ENCODE data around the gene SERBP1.
"Not testable (repeated sequence)": the region's sequence is repeated elsewhere in the genome, so short reads cannot be mapped to it uniquely, and the experiment has no call there.

Gene SERBP1

GRCh38 chr1:67404212-67404620 is 26.0 kb downstream of the SERBP1 start:
- no peak for DNase-seq

GRCh38 chr1:67401443-67401842 is 28.8 kb downstream of the SERBP1 start:
- DNase-seq = no peak

- DNase-seq = not testable (repeated sequence)
Measured at GRCh38 chr1:67400029-67400786, 30.0 kb downstream of the SERBP1 start.

GRCh38 chr1:67399199-67399993 is 30.8 kb downstream of the SERBP1 start:
- DNase-seq = no peak

- no peak for DNase-seq
Measured at GRCh38 chr1:67394548-67394947, 35.7 kb downstream of the SERBP1 start.

GRCh38 chr1:67393737-67394136 is 36.5 kb downstream of the SERBP1 start:
- no peak for DNase-seq

GRCh38 chr1:67393240-67393639 is 37.0 kb downstream of the SERBP1 start:
- DNase-seq = no peak

- DNase-seq = no peak
Measured at GRCh38 chr1:67390041-67390887, 39.9 kb downstream of the SERBP1 start.

- no peak for DNase-seq
Measured at GRCh38 chr1:67383999-67384638, 46.1 kb downstream of the SERBP1 start.

- peak; percentile 78 for DNase-seq
Measured at GRCh38 chr1:67382292-67382691, 47.9 kb downstream of the SERBP1 start.

- DNase-seq = no peak
Measured at GRCh38 chr1:67381154-67381553, 49.0 kb downstream of the SERBP1 start.

- DNase-seq = no peak
Measured at GRCh38 chr1:67377253-67377652, 52.9 kb downstream of the SERBP1 start.

GRCh38 chr1:67376381-67376780 is 53.8 kb downstream of the SERBP1 start:
- no peak for DNase-seq

GRCh38 chr1:67372898-67373297 is 57.3 kb downstream of the SERBP1 start:
- no peak for DNase-seq

GRCh38 chr1:67372136-67372535 is 58.1 kb downstream of the SERBP1 start:
- no peak for DNase-seq

GRCh38 chr1:67371681-67372080 is 58.5 kb downstream of the SERBP1 start:
- no peak for DNase-seq

- DNase-seq = no peak
Measured at GRCh38 chr1:67371043-67371442, 59.2 kb downstream of the SERBP1 start.

GRCh38 chr1:67368046-67368514 is 62.1 kb downstream of the SERBP1 start:
- DNase-seq = no peak

- DNase-seq = peak; percentile 29
Measured at GRCh38 chr1:67367370-67368045, 62.7 kb downstream of the SERBP1 start.

GRCh38 chr1:67361641-67362040 is 68.6 kb downstream of the SERBP1 start:
- DNase-seq = no peak

- DNase-seq = no peak
Measured at GRCh38 chr1:67359592-67359991, 70.6 kb downstream of the SERBP1 start.
